HG03196 (cell line): Measurements from ENCODE around the gene C11orf86.
"Not testable (repeated sequence)": the region's sequence is repeated elsewhere in the genome, so short reads cannot be mapped to it uniquely, and the experiment has no call there.

Experiments used
- ATAC-seq: cut with Tn5 transposase; IDR thresholded peaks from one replicate; pipeline ENCODE4 v1.9.1; 2021; ENCODE audit not compliant: unreplicated experiment

C11orf86 gene

GRCh38 chr11:66974724-66975404 is at the start of gene C11orf86:
Gene C11orf86 (plus strand): TSS chr11:66975304. CDS start chr11:66975363, 59 bp downstream.
- ATAC-seq, result no peak

- ATAC-seq, result no peak
Observed at GRCh38 chr11:66929753-66930152, 45.4 kb upstream of the C11orf86 start.

GRCh38 chr11:66932543-66932942 is 42.6 kb upstream of the C11orf86 start:
- no peak for ATAC-seq

GRCh38 chr11:66933531-66933930 is 41.6 kb upstream of the C11orf86 start:
- ATAC-seq, result no peak

- no peak for ATAC-seq
Observed at GRCh38 chr11:66934950-66935779, 39.9 kb upstream of the C11orf86 start.

GRCh38 chr11:66936311-66936711 is 38.8 kb upstream of the C11orf86 start:
- ATAC-seq, result no peak

- ATAC-seq, result no peak
Observed at GRCh38 chr11:66937193-66937733, 37.8 kb upstream of the C11orf86 start.

- ATAC-seq, result no peak
Observed at GRCh38 chr11:66938582-66939135, 36.4 kb upstream of the C11orf86 start.

- no peak for ATAC-seq
Observed at GRCh38 chr11:66950112-66950535, 25.0 kb upstream of the C11orf86 start.

GRCh38 chr11:66951135-66951534 is 24.0 kb upstream of the C11orf86 start:
- no peak for ATAC-seq

GRCh38 chr11:66951927-66952337 is 23.2 kb upstream of the C11orf86 start:
- ATAC-seq, result no peak

- no peak for ATAC-seq
Observed at GRCh38 chr11:66953081-66953833, 21.8 kb upstream of the C11orf86 start.

- no peak for ATAC-seq
Observed at GRCh38 chr11:66956689-66957290, 18.3 kb upstream of the C11orf86 start.

GRCh38 chr11:66957971-66958231 is 17.2 kb upstream of the C11orf86 start:
- ATAC-seq, result no peak

- ATAC-seq, result peak; percentile 85
Observed at GRCh38 chr11:66958232-66958955, 16.7 kb upstream of the C11orf86 start, which contains the start of gene PC. Gene PC (minus strand): TSS chr11:66958383. CDS start chr11:66872159, 86,224 bp downstream.

GRCh38 chr11:66958956-66959274 is 16.2 kb upstream of the C11orf86 start:
- no peak for ATAC-seq

- not testable (repeated sequence) for ATAC-seq
Observed at GRCh38 chr11:66961691-66962213, 13.4 kb upstream of the C11orf86 start.

GRCh38 chr11:66962247-66962646 is 12.9 kb upstream of the C11orf86 start:
- no peak for ATAC-seq

GRCh38 chr11:66962801-66963200 is 12.3 kb upstream of the C11orf86 start:
- no peak for ATAC-seq

- no peak for ATAC-seq
Observed at GRCh38 chr11:66964495-66964894, 10.6 kb upstream of the C11orf86 start.
